ENCODE results near the gene SKIDA1.

The SKIDA1 gene

DNA sequence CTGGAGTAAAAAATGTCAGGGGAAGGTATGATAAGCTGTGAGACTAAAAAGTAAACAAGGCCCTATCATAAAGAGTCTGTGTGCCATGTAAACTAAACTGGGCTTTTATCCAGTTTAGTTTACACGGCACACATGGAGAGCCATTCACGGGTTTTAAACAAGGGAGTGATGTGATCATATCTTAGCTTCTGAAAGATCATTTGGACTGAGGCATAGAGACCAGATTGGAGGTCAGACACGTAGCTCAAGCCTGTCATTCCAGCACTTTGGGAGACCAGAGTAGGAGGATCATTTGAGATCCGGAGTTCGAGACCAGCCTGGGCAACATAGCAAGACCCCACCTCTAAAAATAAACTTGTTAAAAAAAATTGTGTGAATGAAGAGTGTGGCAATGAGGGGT lies 50.1 kb downstream of the SKIDA1 start:
- DNase-seq: no peak

DNA sequence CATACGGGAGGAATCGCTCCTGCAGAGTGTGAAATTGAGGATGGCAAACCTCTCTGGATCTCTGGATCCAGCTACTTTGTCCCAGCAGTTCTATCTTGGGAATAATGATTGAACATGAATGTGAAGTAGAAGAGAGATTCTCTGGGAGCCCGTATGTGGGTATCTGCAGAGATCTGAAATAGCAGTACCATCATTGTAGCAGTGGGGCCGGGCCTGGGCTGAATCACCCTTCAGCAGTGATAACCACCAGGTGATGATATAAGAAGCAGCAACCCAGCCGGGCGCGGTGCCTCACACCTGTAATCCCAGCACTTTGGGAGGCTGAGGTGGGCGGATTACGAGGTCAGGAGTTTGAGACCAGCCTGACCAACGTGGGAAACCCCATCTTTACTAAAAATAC lies 51.9 kb downstream of the SKIDA1 start:
- DNase-seq: no peak

- DNase-seq: no peak
These were observed 52.3 kb downstream of the SKIDA1 start for GRCh38 chr10:21473135-21473534.

- DNase-seq: no peak
These were observed 57.4 kb downstream of the SKIDA1 start for GRCh38 chr10:21468086-21468485.

DNA sequence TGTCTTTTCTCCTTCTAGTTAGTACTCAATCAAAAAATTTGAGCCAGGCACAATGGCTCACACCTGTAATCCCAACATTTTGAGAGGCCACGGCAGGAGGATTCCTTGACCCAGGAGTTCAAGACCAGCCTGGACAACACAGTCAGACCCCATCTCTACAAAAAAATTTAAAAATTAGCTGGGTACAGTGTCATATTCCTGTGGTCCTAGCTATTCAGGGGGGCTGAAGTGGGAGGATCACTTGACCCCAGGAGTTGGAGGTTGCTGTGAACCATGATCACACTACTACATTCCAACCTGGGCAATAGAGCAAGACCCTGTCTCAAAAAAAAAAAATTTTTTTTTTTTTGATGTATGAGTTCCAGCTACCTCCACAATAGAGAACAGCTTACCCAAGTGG lies 57.8 kb downstream of the SKIDA1 start:
- DNase-seq: no peak

DNA sequence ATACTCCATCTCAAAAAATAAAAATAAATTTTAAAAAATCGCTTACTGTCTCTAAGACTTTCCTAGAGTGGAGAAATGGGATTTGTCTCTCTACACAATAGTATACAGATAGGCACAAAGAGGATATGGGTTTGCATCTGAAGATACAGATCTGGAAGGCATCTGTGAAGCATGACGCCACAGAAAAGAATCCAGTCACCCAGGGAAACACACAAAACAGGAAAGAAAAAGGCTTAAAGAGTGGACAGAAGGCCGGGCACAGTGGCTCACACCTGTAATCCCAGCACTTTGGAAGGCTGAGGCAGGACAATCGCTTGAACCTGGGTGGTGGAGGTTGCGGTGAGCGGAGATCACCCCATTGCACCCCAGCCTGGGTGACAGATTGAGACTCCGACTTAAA lies 61.3 kb downstream of the SKIDA1 start:
- DNase-seq: no peak

Data from NCI-H1436 treated with DMSO at 0.1 percent for 48 hours (cell line).